Measurements from ENCODE around the gene ELFN1.
"Not testable (repeated sequence)": the region's sequence is repeated elsewhere in the genome, so short reads cannot be mapped to it uniquely, and the experiment has no call there.

Gene ELFN1

GRCh38 chr7:1762238-1762945 is 92.3 kb downstream of the ELFN1 start:
- no peak for DNase-seq

DNA sequence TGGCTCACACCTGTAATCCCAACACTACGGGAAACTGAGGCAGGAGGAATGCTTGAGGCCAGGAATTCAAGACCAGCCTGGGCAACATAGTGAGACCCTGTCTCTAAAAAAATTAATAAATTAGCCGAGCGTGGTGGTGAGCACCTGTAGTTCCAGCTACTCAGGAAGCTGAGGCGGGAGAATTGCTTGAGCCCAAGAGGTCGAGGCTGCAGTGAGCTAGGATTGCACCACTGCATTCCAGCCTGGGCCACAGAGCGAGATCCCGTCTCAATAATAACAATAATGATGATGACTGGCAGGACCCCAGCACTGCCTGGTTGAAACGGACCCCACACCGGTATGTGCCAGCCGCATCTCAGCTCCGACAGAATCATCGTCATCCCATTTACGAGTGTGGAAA is 93.0 kb downstream of the ELFN1 start:
- DNase-seq: no peak

- not testable (repeated sequence) for DNase-seq
These were observed 93.8 kb downstream of the ELFN1 start for GRCh38 chr7:1763911-1764310.

DNA sequence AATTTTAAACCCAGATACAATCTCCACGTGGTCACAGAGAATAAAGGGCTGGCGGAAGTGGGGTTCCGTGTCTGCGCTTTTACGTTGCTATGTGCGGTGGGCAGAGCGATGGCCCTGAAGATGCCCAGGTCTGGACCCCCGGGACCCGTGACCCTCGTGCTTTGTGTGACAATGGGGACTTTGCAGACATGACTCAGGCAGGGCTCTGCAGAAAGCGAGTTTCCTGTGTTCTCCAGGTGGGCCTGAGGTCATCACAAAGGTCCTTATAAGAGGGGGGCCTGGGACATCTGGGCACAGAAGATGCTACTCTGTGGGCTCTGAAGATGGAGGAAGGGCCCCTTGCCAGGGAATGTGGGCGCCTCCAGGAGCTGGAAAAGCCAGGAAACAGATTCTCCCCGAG is 95.3 kb downstream of the ELFN1 start:
- no peak for DNase-seq

DNA sequence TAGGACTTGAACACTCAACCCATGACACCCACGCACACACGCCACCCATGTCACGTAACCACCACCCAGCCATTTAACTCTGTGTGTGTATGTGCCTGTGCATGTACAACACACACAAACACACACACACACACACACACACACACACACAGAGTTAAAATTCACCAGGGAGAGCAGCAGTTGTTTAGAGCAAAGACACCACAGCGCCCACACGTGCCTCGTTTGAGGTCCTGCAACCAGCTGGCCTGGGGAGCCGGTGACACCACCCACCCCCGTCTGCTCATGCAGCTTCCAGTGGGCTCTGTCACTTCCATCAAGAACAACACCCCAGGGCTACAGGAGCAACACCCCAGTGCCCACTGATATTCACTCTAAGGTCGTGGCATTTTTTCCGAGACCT is 97.4 kb downstream of the ELFN1 start:
- peak; percentile 9 for DNase-seq

- DNase-seq: no peak
These were observed 98.8 kb downstream of the ELFN1 start for GRCh38 chr7:1768832-1769231.

DNA sequence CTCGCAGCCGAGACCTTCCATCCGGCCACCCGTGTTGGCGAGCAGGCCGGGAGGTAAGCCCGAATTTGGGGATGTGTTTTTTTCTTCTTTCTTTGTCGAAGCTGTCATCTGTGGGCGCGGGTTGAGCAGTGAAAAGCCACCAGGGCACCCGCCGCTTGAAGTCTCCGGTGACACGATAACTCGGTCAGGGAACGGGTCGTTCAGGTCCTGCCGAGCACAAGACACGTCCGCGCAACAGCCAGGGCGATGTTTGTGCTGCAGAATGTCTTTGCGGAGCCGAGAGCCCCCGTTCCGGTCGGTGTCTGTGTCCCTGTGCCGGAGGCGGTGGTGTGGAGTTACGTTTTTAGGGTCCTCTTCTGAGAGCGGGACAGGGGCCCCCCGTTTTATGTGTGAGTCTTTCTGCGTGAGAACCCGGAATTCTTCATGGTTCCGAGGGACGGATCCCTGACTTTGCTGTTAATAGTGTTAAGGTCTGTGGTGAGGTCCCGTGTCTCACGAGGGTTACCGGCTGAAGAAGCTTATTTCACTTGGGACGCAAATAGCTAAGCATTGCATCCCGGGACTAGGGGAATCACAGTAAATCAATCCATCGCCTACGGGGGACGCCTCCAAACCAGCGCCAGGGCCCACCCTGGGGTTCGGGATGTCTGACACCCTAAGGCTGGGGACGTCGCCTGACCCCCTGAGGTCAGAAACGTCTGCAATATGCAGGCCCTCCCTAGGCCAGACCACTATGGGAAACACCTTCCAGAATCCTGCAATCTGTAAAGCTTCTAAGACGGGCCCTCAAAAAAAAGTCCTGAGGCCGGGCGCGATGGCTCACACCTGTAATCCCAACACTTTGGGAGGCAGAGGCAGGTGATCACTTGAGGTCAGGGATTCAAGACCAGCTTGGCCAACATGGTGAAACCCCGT is 99.5 kb downstream of the ELFN1 start:
- DNase-seq: no peak

DNA sequence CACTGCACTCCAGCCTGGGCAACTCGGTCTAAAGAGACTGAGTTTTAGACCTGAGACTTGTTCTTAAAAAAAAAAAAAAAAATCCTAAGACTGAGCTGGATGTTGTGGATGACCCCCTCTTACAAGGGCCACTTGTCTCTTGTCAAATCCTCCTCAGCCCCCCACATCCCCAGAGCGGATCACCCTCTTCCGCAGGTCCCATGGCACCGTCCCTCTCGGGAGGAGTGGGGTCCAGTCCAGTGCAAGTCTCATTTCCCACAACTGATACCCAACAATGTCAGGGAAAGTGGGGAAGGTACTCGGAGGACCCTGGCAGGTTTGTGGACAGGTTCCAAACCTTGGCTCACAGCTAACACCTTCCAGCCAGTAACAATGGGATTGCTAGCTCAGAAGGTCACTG is 100.3 kb downstream of the ELFN1 start:
- DNase-seq: no peak

DNA sequence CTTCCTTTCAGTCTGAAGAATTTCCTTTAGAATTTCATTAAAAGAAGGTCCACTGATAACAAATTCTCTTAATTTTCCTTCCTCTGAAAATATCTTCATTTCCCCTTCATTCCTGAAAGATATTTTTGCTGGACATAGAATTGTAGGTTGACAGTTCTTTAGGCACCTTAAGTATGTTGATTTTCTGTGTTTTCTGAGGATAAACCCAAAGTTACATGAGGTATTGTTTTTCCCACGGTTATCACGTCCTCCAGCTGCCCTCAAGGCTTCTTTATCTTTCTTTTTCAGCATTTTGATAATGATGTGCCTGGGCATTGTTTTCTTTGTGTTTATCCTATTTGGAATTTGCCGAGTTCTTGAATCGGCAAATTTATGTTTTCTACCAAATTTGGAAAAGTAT is 105.3 kb downstream of the ELFN1 start:
- no peak for DNase-seq

- DNase-seq: no peak
These were observed 107.0 kb downstream of the ELFN1 start for GRCh38 chr7:1777122-1777521.

- DNase-seq: no peak
These were observed 109.4 kb downstream of the ELFN1 start for GRCh38 chr7:1779445-1779844.

- DNase-seq: no peak
These were observed 111.3 kb downstream of the ELFN1 start for GRCh38 chr7:1781369-1781768.

- no peak for DNase-seq
These were observed 115.8 kb downstream of the ELFN1 start for GRCh38 chr7:1785839-1786238.

- no peak for DNase-seq
These were observed 117.2 kb downstream of the ELFN1 start for GRCh38 chr7:1787241-1787640.

DNA sequence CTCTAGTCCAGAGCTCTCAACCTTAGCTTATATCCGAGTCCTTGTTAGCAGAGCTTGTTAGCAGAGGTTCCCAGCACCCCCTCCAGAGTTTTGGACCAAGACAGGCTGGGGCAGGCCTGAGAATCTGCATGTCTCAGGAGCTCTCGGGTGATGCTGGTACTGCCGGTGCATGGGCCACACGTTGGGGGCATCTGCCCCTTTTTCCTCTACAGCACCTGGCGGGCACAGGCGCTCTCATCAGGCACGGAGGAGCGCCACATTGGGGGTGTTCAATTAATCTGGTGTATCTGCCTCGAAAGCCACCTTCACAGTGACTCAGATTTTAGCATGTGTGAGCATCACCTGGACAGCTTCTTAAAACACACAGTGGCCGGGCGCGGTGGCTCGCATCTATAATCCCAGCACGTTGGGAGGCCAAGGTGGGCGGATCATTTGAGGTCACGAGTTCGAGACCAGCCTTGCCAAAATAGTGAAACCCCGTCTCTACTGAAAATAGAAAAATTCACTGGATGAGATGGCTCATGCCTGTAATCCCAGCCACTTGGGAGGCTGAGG is 117.7 kb downstream of the ELFN1 start:
- no peak for DNase-seq

DNA sequence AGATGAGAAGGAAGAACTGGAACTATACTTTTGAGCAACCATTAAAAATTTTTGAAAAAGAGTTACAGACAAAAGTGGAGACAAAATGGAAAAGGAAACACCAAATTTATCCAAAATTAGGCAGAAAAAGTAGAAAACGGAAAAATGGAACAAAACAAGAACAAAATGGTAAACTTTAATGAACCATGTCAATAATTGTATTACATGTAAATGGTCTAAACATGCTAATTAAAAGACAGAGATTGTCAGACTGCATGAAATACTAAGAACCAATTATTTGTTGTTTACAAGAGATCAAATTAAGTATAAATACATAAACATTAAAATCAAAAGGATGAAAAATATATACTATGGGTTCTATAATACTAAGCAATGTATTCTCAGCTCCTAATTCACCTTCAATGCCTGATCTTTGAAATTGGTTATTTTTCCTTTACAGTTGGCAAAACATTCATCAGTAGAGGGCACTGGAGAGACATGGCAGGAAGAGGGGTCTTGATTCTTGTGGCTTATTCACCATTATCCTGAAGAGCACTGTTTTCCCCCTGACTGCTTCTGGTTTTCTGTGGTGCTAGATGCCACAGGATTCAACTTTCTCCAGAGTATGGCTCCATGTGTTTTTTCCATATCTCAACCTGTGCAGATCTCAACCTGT is 124.9 kb downstream of the ELFN1 start:
- no peak for DNase-seq
